NCI-H526 treated with DMSO at 0.1 percent for 48 hours (cell line): ENCODE measurements around the gene RIC8A.

Experiments
- DNase-seq: peaks from one replicate; lab custom pipeline; 2025; lab: John Stamatoyannopoulos, UW

The RIC8A gene

DNA sequence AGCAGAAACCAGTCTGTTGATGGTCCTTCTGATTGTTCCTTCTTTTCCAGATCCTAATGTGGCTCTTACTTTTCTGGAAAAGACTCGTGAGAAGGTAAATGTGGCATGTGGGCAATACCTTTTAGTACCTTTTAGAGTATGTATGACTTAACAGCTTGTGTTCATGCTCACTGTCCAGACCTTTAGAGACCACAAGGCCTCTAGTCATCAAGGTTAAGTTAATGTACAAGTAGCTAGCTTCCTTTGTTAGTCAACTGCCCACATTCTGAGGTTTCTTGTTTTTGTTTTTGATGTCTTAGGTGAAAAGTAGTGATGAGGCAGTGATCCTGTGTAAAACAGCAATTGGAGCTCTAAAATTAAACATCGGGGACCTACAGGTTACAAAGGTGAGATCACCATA lies 36.9 kb downstream of the RIC8A start:
- DNase-seq: no peak

DNA sequence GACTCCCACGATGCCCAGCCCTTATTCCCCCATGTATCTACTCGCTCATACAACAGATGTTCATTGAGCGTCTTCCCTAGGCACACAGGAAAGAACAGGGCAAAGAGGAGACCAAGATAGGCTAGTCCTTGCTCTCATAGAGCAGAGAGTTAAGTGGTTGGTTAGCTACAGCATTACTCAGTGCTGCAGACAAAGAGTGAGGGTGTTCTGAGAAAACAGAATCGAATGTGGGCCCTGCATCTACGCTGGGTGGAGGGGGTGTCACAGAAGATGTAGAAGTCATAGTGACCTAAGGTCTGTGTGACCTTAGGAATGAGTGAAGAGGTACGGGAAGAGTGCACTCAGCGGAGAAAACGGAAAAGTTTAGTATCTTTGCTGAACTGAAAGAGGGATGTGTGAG lies 41.6 kb downstream of the RIC8A start:
- DNase-seq: no peak

DNA sequence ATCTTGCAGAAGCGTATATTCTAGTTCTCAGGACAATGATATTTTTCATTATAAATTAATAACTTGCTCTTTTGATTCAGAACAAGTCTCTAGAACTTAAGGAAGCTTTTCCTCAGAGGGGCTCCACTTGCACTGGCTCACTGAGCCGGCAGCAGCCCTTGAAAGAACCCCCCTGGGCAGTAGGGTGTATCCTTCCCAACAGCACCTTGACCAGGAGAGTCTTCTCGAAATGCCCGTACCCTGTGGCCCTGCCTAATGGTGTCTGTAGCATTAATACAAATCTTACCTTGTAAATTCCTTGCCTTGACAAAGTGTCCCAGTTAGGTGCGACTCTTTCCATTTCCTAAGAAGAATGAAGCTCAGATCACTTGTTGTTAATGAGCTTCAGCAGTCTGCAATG lies 42.8 kb downstream of the RIC8A start:
- no peak for DNase-seq

DNA sequence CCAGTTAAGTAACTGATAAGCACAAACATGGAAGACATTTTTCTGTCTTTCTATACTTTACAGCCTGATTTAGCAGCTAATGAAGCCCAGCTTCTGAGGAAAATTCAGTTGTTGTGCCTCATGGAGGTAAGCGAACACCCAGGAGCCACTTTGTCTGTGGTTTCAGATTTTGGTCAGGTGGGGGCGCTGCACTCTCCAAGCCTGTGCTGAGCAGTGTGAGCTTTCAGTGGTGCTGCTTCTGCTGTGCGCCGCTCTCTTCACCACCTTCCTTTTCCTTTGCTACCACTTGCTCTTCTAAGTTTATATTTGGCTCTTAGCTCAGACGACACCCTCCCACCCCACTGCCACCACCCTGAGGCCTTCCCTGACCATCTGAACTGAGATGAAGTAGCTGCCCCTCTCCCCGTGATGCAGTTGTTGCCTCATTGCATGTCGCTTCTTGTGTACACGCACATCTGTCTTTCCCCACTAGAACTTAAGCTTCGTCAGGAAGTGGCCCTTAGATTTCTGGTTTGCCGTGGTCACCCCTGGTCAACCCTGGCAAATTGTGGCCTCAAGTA lies 43.3 kb downstream of the RIC8A start:
- DNase-seq: no peak

DNA sequence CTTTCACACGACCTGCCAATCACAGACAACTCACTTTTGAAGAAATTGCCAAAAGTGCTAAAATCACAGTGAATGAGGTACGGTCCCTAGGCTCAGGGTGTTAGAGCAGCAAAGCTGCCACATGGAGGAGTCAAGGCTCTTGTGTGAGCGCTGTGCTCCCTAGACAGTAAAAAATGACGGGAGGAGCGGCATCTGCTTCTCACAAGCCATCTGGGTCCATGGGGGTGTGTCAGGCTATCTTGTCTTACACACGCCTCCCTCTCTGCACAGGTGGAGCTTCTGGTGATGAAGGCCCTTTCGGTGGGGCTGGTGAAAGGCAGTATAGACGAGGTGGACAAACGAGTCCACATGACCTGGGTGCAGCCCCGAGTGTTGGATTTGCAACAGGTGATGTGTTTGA lies 44.0 kb downstream of the RIC8A start:
- DNase-seq: no peak

DNA sequence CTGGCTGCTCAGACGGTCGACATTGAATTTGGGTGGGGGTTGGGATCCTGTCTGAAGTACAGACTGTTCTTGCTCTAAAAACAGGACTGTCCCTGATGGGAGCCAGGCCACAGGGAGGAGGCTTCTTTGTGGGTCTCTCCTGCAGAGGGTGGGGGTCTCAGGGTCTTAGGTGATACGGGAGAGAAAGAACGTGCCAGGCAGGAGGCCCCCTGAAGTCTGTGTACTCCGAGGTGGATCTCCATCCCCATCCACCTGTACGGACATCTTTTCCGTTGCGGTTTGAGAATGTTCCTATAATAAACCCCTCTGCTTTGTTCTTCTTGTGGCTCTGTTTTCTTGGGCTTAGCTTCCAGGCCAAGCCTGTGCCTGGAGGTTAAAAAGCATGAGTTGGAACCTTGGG lies 45.2 kb downstream of the RIC8A start:
- DNase-seq: no peak

DNA sequence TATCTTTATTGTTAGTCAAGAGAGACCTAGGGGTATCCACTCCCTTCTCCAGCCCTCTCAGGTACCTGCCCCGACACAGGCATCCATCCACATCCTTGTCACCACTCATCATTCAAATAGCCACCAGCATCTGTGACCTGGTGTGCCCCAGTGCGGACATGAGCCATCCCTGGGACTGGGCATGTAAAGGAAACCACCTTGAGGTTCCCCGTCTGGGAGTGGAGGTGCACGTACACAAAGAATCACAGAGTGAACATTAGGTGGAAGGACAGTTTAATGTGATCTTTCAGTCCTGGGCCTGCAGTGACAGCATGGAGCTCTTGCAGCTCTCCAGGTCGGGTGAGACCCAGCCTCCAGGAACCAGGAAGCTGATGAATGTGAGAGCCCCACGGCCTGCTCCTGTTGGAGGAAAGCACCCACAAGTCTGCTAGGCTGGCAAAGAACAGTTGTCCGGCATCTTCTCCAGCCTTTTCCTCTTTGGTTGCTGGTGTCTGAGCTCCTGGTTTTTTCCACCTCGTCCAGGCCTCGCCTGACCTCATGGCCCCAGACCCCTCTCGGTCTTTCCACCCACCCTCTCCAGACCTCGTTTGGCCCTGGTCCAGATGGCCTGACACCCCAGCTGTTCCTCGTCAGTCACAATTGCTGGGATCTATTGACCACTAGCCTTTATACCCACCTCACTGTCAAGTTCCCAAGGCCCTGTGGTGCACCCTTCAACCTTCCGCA lies 45.8 kb downstream of the RIC8A start:
- DNase-seq: no peak

DNA sequence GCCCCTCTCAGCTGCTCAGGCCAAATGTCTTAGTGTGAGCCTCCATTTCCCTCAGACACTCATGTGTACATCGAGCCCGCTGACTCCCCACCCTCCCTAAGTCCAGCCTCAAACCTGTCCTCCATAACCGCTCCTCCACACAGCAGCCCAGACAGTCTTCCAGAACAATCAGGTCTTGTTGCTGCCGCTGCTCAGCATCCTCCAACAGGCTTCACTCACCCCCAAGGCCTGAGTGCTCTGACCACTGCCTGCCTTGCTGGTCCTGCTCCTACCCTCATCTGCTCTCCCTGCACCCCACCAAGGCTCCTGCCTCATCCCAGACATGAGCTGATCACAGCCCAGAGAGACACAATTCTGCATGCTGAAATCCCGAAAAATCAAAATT lies 46.4 kb downstream of the RIC8A start:
- no peak for DNase-seq

DNA sequence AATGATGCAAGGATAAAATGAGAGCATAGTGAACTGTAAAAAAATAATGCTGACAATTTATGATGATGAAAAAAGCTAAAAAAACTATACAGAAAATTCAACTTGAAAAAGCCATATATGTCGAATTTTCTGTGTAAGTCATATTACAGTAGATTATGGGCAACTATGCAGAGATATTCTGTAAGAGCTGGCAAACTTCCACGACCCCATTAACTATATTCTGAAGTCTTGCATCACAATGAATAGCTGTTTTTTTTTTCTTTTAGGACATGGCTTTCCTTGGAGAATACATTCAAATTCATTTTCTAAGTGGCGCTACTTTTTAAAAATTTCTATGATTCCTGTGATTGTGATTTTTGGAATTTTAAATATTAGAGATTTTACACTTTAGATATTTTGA lies 47.7 kb downstream of the RIC8A start:
- DNase-seq: no peak

DNA sequence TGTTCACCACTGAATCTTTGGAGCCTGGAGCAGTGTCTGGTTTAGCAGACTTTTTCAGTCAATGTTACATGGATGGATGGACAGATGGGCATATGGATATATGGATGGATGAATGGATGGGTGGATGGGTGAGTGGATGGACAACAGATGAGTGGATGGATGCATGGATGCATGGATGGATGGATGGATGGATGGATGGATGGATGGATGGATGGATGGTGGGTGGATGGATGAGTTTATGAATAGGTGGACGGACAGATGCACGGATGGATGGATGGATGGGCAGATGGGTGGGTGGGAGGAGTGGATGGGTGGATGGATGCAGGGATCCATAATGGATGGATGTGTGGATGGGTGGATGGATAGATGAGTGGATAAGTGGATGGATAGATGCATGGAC lies 48.3 kb downstream of the RIC8A start:
- no peak for DNase-seq

DNA sequence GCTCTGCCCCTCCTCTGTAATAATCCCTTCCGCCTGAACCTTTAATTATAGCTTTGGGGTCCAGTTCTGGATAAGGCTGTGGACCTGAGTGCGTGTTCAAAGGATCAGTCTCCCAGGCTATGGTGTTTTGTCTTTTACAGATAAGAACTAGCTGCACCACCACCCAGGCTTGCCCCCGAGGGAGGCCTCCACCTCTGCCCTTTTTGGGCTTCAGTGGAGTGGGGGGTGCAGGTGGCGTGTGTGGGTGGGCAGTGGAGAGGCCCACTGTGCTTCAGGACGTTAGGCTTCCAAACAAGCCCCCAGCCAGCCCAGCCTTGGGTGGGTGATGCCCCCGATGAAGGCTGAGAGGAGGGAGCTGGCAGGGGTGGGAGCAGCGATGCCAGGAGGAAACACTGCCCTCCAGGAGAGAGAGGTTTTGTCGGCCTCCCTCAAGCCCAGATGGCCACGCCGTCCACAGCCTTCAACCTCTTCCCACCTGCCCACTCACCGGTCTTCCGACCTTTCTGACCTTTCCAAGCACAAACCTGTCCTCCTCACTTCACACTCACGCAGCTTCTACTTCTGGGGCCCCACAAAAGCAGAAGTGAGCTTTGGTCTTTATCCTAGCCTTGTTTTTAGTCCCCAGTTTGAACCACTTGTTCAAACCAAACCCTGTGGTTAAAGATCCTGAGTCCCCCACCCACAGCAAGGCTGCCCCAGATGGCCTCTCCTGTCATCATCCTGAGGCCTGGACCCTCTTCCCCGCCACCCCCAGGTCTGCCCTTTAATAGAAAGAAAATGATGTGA lies 49.6 kb downstream of the RIC8A start:
- DNase-seq: no peak

DNA sequence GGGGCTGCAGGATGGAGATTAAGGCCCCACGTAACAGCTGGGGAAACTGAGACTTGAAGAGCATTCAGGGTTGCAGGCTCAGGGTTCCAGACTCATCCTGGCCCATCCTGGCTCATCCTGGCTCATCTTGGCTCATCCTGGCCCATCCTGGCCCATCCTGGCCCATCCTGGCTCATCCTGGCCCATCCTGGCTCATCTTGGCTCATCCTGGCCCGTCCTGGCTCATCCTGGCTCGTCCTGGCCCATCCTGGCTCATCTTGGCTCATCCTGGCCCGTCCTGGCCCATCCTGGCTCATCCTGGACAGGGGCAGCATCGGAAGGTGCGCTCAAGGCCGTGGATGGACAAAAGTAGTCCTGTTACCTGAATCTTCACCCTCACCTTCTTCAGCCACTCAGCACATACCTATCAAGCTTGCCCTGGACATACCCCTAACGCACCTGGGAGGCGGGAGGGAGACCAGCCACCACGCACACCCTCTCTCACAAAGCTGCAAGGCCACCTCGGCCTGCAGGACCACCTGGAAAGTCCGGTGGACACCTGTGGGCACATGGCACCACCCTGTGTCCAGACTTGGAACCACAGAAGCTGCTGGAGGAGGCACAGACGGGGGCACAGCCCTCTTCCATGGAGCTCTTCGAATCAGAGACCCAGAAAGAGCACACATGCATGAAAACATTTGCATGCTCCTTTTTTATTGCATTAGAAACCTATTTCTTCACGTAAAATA lies 50.4 kb downstream of the RIC8A start:
- DNase-seq: no peak

DNA sequence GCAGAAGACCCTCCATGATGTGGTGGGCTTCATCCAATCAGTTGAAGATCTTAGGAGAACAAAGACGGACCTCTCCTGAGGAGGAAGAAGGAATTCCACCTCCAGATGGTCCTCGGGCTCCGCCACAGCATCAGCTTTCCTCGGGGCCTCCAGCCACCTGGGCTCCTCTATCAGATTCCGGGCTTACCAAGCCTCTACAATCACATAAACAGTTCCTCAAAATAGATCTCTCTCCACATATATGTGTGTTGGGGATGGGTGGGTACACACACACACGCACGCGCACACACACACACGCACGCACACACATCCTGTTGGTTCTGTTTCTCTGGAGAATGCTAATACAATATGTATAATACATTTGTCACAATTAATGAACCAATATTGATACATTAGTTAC lies 51.9 kb downstream of the RIC8A start:
- no peak for DNase-seq

DNA sequence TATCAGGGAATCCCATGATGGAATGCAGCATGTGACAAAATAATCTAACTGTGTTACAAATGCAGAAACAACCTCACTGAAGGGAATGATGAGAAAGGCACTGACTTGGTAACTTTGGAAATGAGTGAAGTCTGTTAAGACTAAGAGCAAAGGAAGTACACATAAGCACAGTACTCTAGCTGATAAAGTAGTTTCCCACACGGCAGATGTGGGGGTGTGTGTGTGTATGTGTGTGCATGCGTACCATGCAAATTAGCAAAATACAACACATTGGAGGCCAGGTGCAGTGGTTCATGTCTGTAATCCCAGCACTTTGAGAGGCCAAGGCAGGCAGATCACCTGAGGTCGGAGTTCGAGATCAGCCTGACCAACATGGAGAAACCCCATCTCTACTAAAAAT lies 54.1 kb downstream of the RIC8A start:
- DNase-seq: no peak
